Psoas muscle (tissue), 8 donors: Measurements from ENCODE around the gene FAAH. TPM values are rescaled to one million over a fixed set of nuclear protein-coding genes. Genes with fewer than 3 reads are reported as not detected.
A peak's percentile ranks its signal among the peaks of the same experiment; 100 is the strongest.

ENCODE experiments used
- ATAC-seq, 4 donors: fragments of 200-7000 bp; cut with Tn5 transposase; one replicate each; pipeline ENCODE4 v1.9.1; 2020; ENCODE audit warnings: moderate library complexity in 3 of 4, mild to moderate bottlenecking in 2 of 4
- DNase-seq, 2 donors: peaks; one replicate each; pipeline ENCODE4 v3.0.0-alpha.2; 2020
- H3K27ac ChIP-seq: fragments of 200-600 bp; one replicate; pipeline ENCODE4 v1.8.0; 2022
- H3K27me3 ChIP-seq, 3 donors: fragments of 200-600 bp in 1 of 3; one replicate each; pipeline versions ENCODE4 v1.6.1 to v1.8.0; 2013 to 2022; ENCODE audit warnings: low read length in 2 of 3, mild to moderate bottlenecking in 2 of 3, moderate library complexity in 1 of 3; ENCODE audit not compliant: insufficient read depth in 3 of 3
- H3K36me3 ChIP-seq, 2 donors: fragments of 200-600 bp in 1 of 2; one replicate each; pipeline versions ENCODE4 v1.6.1 to v1.8.0; 2013 to 2022; ENCODE audit warnings: low read depth in 1 of 2, mild to moderate bottlenecking in 1 of 2, moderate library complexity in 1 of 2; ENCODE audit not compliant: insufficient read depth in 1 of 2
- H3K4me1 ChIP-seq: fragments of 200-600 bp; one replicate; pipeline ENCODE4 v1.8.0; 2022
- H3K4me3 ChIP-seq: fragments of 200-600 bp; one replicate; pipeline ENCODE4 v1.8.0; 2022; ENCODE audit warnings: mild to moderate bottlenecking
- H3K9me3 ChIP-seq: fragments of 200-600 bp; one replicate; pipeline ENCODE4 v1.8.0; 2022
- WGBS, 3 donors: extraction: QIAGEN DNeasy Blood & Tissue Kit; methylation state at CpG; one replicate each; pipeline versions ENCODE4 v1.1.6 to v1.1.7; 2013; 5-methylcytosine and 5-hydroxymethylcytosine counted together
- intact Hi-C, 2 donors: fragments of 100-400 bp; cut with DNase I; formaldehyde crosslinking; loops; one replicate each; pipeline versions ENCODE4 v1.11.0 to v1.14.2; 2022
- polyA plus RNA-seq, 3 donors: library from polyadenylated mRNA; stranded (reverse); fragments of 200-250 nt; gene quantifications; one replicate each; pipeline ENCODE4 v1.2.3, GENCODE V29; 2013
- total RNA-seq, 4 donors: library from RNA; stranded (reverse); fragmentation: NEBNext Ultra II Directional in 2 of 4; extraction: Animal tissue kit (Norgen Biotek cat#: 25700) in 2 of 4; gene quantifications; one replicate each; pipeline versions ENCODE4 v1.2.1 to v1.2.4, GENCODE V29; 2021 to 2023
- TF ChIP-seq, protein P1 (sequence below): fragments of 200-600 bp; IDR thresholded peaks from one replicate; pipeline ENCODE4 v1.8.0; 2022; ENCODE audit warnings: antibody characterized with exemption
- donor health status: healthy with polysubstance abuse.
- donor health status: DM: no; HTN: no; CAD: no; lungs with moderate emphysema.
- donor health status: Bipolar disorder and iron deficiency.
- donor health status: healthy.
- donor health status: DM: yes; HTN: yes; CAD: no.
- donor health status: DM: no; HTN: no; CAD: no.
- donor health status: DM: no; HTN: no; CAD: no.
- donor health status: DM: yes; HTN: yes; CAD: no.

Gene FAAH
- total and polyA plus RNA-seq, 7 donors: 1.6 to 11.0 (median 5.7) TPM

DNA sequence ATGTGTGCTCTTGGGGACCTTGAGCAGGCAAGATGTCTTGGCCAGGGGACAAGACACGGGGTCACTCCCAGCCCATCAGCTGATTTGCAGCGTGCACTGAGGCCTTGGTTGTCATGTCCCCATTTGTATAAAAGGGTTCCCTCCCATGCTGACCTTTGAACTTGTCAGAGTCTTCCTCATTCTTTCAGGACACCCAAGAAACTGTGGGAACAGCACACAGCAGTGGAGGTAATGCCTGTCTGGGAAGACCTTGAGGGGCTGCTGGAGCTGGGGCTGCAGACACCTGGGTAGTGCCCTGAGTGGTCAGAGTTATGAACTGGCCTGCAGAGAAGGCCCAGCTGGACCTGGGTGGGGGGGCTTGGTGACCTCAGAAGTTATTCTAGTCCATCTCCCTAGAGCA lies 46.4 kb downstream of the FAAH start:
- intact Hi-C loops: no loop called here
- H3K36me3 ChIP-seq: no peaks in the 10 kb centered on the region
- no peak overlapping the region for H3K4me3 ChIP-seq
- H3K27me3 ChIP-seq: no peaks in the 10 kb centered on the region
- TF ChIP-seq, protein P1, sequence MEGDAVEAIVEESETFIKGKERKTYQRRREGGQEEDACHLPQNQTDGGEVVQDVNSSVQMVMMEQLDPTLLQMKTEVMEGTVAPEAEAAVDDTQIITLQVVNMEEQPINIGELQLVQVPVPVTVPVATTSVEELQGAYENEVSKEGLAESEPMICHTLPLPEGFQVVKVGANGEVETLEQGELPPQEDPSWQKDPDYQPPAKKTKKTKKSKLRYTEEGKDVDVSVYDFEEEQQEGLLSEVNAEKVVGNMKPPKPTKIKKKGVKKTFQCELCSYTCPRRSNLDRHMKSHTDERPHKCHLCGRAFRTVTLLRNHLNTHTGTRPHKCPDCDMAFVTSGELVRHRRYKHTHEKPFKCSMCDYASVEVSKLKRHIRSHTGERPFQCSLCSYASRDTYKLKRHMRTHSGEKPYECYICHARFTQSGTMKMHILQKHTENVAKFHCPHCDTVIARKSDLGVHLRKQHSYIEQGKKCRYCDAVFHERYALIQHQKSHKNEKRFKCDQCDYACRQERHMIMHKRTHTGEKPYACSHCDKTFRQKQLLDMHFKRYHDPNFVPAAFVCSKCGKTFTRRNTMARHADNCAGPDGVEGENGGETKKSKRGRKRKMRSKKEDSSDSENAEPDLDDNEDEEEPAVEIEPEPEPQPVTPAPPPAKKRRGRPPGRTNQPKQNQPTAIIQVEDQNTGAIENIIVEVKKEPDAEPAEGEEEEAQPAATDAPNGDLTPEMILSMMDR: no peak
- no peaks in the 10 kb centered on the region for H3K4me1 ChIP-seq
- H3K27ac ChIP-seq: no peak overlapping the region
- ATAC-seq (no peak), DNase-seq (no peak)
- H3K9me3 ChIP-seq: no peaks in the 10 kb centered on the region
- 87 to 90% (median 88%) methylated on average over 2 of the region's 2 CpGs for WGBS, 3 donors

DNA sequence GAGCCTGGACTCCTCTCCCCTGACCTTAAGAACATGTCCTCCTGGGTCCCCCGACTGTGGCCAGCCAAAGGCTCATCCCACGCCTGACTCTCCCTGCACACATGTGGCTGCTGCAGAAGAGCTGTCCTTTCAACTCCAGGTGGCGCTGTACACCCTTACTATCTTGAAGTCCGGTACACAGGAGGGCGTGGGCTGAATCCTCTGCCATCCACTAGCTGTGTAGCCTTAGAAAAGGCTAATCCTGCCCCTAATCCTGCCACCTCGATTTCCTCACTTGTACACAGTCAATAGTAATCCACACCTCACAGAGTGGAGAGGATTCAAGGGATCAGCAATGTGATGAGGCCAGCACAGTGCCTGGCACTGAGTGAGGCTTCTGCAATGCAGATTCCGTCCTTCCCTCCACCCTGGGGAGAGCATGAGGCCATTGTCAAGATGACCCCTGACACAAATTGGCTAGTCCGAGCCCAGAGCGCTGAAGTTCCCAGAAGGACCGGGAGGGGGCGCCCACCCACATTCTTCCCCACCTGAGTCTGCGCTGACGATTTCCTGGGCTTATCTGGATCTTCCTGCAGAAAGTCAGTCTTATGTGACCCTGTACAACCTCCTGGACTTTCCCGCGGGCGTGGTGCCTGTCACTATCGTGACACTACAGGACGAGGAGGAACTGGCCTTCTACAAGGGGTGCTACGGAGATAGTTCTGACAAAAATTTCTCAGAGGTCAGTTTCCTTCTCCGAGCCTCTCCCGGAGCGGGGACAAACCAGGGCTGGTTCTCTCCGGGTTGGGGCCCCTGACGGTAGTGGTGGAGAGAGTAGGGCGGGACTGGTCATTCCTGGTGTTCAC lies 48.4 kb downstream of the FAAH start:
- 9 to 11% (median 11%) methylated on average over 25 of the region's 25 CpGs for WGBS, 3 donors
- Histone ChIP-seq H3K27ac (no peak overlapping the region), H3K4me1 (no peaks in the 10 kb centered on the region), H3K36me3 (no peaks in the 10 kb centered on the region), H3K4me3 (peak overlapping the region; percentile 37), H3K27me3 (peaks cover 0 to 7% (median under 1%) of the 10 kb centered on the region in 3 donors), H3K9me3 (no peaks in the 10 kb centered on the region)
- intact Hi-C loops: no loop called here
- TF ChIP-seq, protein P1: peak; percentile 84
- DNase-seq: peak; percentile 77 to 82
- ATAC-seq: peak; percentile 75 to 89 (median 84)

DNA sequence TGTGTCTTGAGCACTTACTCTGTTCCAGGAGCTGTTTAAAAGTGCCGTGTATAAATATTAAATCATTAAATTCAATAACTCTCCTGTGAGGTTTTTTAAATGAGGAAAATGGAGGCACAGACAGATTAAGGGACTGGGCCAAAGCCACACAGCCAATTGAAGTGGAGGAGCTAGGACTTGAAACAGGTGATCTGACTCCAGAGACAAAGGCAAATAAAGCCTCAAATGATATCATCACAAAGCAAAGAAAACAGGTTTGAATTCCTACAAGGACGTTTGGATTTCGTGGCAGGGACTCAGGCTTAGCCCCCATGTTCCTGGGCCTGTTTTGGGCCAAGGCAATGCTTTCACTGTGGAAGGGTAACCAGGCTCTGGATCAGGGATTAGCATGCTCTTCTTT lies 50.3 kb downstream of the FAAH start:
- WGBS, 3 donors: 74 to 80% (median 80%) methylated on average over 3 of the region's 3 CpGs
- DNase-seq: no peak
- peaks cover 0 to 26% (median 8%) of the 10 kb centered on the region in 3 donors for H3K27me3 ChIP-seq
- TF ChIP-seq, protein P1: no peak
- no peak for ATAC-seq
- H3K4me1 ChIP-seq: no peaks in the 10 kb centered on the region
- no peak overlapping the region for H3K27ac ChIP-seq
- intact Hi-C loops: no loop called here
- no peak overlapping the region for H3K4me3 ChIP-seq
- no peaks in the 10 kb centered on the region for H3K9me3 ChIP-seq
- no peaks in the 10 kb centered on the region for H3K36me3 ChIP-seq

DNA sequence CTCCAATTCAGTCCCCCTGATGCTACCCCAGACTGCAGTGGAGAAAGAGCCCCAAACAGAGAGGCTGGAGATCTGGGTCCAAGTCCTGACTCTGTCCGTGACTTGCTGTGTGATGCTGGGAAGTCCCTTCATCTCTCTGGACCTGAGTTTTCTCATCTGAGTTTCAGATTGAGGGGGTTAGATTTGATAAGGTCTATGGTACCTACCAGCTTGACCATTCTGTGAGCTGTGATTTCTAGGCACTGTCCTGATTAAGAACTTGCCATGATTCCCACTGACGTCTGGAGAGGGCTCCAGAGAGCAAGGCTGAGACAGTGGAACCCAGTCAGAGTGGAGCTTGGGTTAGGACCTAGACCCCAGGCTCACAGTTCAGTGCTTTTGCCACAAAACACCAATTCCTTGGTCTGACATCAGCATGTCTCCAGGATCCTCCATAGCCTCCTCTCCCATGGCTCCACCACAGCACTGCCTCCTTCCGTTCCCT lies 51.7 kb downstream of the FAAH start:
- DNase-seq: no peak
- WGBS, 3 donors: 66 to 71% (median 67%) methylated on average over 3 of the region's 3 CpGs
- H3K27me3 ChIP-seq: peaks cover 0 to 38% (median 11%) of the 10 kb centered on the region in 3 donors

More for the DNA sequence above, 51.7 kb downstream of the FAAH start:
- intact Hi-C loops: loop anchor here in 1 of 2 donors (2.0 kb wide), 1 partner anchor 81 kb away; no protein-coding TSS in a partner anchor
- Histone ChIP-seq H3K4me1 (no peaks in the 10 kb centered on the region), H3K36me3 (no peaks in the 10 kb centered on the region), H3K4me3 (no peak overlapping the region), H3K27ac (no peak overlapping the region), H3K9me3 (no peaks in the 10 kb centered on the region)
- TF ChIP-seq, protein P1: no peak
- ATAC-seq: no peak
